ENCODE data around the gene SLC19A1. TPM values are rescaled to one million over a fixed set of nuclear protein-coding genes. Genes with fewer than 3 reads are reported as not detected.

SLC19A1 gene
- total RNA-seq, 1 donor from 2014 or later, result 25.6 TPM

DNA sequence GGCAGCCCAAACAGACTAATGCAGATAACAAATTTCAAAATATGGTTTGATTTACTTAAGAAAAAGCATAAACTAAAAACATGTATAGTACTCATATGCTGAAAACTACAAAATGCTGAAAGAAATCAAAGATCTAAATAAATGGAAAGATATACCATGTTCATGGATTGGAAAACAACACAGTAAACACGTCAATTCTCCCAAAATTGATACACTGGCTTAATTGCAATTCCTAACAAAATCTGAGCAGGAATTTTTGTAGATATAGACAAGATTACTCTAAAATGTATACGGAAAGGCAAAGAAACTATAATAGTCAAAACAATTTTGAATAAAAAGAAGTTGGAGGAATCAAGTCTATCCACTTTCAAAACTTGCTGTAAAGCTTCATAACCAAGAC is 21.0 kb downstream of the SLC19A1 start:
- Mint-ChIP-seq H3K27ac (no peak overlapping the region), H3K4me1 (ENCODE audit: low read depth) (no peaks in the 10 kb centered on the region), H3K36me3 (ENCODE audit: insufficient read depth) (peaks cover 56% of the 10 kb centered on the region), H3K9me3 (ENCODE audit: low read depth) (peaks cover 46% of the 10 kb centered on the region), H3K27me3 (no peaks in the 10 kb centered on the region), H3K4me3 (ENCODE audit: low read depth) (no peak overlapping the region)
- DNase-seq (ENCODE audit: low spot score, unreplicated experiment), result no peak
- TF ChIP-seq, protein P1, sequence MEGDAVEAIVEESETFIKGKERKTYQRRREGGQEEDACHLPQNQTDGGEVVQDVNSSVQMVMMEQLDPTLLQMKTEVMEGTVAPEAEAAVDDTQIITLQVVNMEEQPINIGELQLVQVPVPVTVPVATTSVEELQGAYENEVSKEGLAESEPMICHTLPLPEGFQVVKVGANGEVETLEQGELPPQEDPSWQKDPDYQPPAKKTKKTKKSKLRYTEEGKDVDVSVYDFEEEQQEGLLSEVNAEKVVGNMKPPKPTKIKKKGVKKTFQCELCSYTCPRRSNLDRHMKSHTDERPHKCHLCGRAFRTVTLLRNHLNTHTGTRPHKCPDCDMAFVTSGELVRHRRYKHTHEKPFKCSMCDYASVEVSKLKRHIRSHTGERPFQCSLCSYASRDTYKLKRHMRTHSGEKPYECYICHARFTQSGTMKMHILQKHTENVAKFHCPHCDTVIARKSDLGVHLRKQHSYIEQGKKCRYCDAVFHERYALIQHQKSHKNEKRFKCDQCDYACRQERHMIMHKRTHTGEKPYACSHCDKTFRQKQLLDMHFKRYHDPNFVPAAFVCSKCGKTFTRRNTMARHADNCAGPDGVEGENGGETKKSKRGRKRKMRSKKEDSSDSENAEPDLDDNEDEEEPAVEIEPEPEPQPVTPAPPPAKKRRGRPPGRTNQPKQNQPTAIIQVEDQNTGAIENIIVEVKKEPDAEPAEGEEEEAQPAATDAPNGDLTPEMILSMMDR (IDR thresholded peaks at IDR 0.05; ENCODE audit: unreplicated experiment), result no peak

DNA sequence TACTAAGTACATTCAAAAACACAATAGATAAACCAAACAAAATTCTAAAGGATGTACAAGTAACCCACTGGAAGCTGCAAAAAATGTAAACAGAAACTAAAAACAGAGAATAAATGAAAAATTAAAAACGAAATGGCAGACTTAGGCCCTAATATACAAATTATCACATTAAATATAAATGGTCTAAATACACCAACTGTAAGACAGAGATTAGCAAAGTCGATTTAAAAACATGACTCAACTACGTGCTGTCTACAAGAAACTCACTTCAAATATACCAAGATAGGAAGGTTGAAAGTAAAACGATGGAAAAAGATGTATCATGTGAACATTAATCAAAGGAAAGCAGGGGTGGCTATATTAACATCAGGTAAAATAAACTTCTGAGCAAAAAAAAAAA is 23.1 kb downstream of the SLC19A1 start:
- no peak overlapping the region for H3K4me3 Mint-ChIP-seq (ENCODE audit: low read depth)
- peaks cover 46% of the 10 kb centered on the region for H3K9me3 Mint-ChIP-seq (ENCODE audit: low read depth)
- DNase-seq (ENCODE audit: low spot score, unreplicated experiment), result no peak
- H3K4me1 Mint-ChIP-seq (ENCODE audit: low read depth), result no peaks in the 10 kb centered on the region
- H3K36me3 Mint-ChIP-seq (ENCODE audit: insufficient read depth), result peaks cover 56% of the 10 kb centered on the region
- TF ChIP-seq, protein P1 (IDR thresholded peaks at IDR 0.05; ENCODE audit: unreplicated experiment), result no peak
- H3K27ac Mint-ChIP-seq, result no peak overlapping the region
- no peaks in the 10 kb centered on the region for H3K27me3 Mint-ChIP-seq

DNA sequence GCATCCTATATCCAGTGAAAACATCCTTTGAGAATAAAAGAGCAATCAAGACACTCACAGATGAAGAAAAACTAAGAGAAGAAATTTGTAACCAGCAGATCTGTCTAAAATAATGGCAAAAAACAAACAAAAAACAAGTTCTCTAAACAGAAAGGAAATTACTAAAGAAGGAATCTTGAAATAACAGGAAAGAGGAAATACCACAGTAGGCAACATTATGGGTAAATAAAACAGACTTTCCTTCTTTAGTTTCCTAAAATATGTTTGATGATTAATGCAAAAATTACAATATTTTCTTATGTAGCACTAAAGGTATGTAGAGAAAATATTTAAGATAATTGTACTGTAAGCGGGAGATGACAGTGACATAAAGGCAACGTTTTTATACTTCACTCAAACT is 23.5 kb downstream of the SLC19A1 start:
- peaks cover 46% of the 10 kb centered on the region for H3K9me3 Mint-ChIP-seq (ENCODE audit: low read depth)
- peaks cover 57% of the 10 kb centered on the region for H3K36me3 Mint-ChIP-seq (ENCODE audit: insufficient read depth)
- no peak for DNase-seq (ENCODE audit: low spot score, unreplicated experiment)

DNA sequence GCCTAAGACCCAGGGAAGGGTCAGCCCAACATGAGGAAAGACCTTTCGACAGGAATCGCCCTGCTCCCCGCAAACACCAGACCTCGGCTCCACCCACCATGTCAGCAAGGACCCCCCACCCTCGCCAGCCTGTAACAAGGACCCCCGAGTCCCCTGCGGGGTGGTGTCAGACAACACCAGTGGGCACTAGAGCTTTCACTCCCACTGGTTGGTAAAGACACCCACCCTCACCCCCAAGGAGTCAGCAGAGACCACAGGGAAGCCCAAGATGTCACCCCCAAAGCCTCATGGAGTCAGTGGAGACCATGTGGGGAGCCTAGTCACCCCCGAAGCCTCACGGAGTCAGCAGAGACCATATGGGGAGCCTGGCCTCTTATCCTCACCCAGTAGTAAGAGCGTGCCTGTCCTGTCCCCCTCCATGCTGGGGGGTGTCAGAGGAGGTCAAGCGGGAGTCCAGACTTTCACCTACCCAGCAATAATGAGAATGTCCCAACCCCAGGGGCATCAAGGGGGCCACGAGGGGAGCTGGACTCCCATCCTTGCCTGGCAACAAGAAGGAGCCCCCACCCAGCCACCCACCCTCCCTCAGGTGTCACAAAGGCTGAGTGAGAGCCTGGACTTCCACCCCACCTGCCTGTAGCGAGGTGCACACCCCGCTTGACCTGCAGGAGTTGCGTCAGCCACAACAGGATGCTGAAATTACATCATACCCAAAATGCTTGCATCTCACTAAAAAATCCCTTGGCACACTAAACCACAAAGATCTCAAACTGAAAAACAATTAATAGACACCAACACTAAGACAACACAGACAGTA is 24.8 kb downstream of the SLC19A1 start:
- Mint-ChIP-seq H3K9me3 (ENCODE audit: low read depth) (peaks cover 44% of the 10 kb centered on the region), H3K4me1 (ENCODE audit: low read depth) (peaks cover 7% of the 10 kb centered on the region), H3K4me3 (ENCODE audit: low read depth) (no peak overlapping the region), H3K27me3 (no peaks in the 10 kb centered on the region), H3K27ac (no peak overlapping the region), H3K36me3 (ENCODE audit: insufficient read depth) (peaks cover 53% of the 10 kb centered on the region)
- no peak for DNase-seq (ENCODE audit: low spot score, unreplicated experiment)
- TF ChIP-seq, protein P1 (IDR thresholded peaks at IDR 0.05; ENCODE audit: unreplicated experiment), result no peak

More for the DNA sequence above, 23.5 kb downstream of the SLC19A1 start:
- no peaks in the 10 kb centered on the region for H3K27me3 Mint-ChIP-seq
- H3K27ac Mint-ChIP-seq, result no peak overlapping the region
- TF ChIP-seq, protein P1 (IDR thresholded peaks at IDR 0.05; ENCODE audit: unreplicated experiment), result no peak
- H3K4me1 Mint-ChIP-seq (ENCODE audit: low read depth), result peaks cover 2% of the 10 kb centered on the region
- H3K4me3 Mint-ChIP-seq (ENCODE audit: low read depth), result no peak overlapping the region

DNA sequence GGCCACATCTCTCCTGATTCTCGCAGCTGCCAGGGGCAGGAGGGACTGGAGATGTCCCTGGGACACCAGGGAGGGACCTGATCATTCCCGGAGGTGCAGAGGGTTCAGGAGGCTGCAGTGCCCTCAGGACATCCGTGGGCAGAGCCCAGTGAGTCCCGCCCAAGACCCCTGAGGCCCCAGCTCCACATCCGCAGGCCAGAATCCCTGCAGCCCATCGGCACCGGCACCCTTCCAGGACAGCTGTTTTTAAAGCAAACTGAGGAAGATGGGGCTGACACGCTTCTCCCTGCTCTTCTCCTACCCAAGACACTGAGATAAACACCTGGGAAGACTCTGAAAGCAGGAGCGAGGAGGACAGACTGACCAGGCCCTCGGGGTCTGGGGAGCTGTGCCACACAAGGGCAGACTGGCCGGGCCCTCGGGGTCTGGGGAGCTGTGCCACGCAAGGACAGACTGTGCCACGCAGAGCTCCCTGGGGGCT is 25.5 kb downstream of the SLC19A1 start:
- H3K27me3 Mint-ChIP-seq, result no peaks in the 10 kb centered on the region
- no peak overlapping the region for H3K27ac Mint-ChIP-seq
- no peak overlapping the region for H3K4me3 Mint-ChIP-seq (ENCODE audit: low read depth)
- H3K36me3 Mint-ChIP-seq (ENCODE audit: insufficient read depth), result peaks cover 46% of the 10 kb centered on the region
- DNase-seq (ENCODE audit: low spot score, unreplicated experiment), result no peak
- TF ChIP-seq, protein P1 (IDR thresholded peaks at IDR 0.05; ENCODE audit: unreplicated experiment), result no peak
- H3K9me3 Mint-ChIP-seq (ENCODE audit: low read depth), result peaks cover 36% of the 10 kb centered on the region
- peaks cover 7% of the 10 kb centered on the region for H3K4me1 Mint-ChIP-seq (ENCODE audit: low read depth)

All from progenitor cell of endocrine pancreas (in vitro differentiated cells).